Measurements from ENCODE around the gene SPART.

The SPART gene

GRCh38 chr13:36297366-36298338, 48.5 kb downstream of the SPART start, which contains the start of gene CCDC169:
CCDC169 (minus strand) TSS chr13:36297814; CDS start chr13:36297719, 95 bp downstream.
- peak; percentile 12 for DNase-seq (ENCODE audit: extremely low read depth, insufficient read length)
- TF ChIP-seq CTCF (IDR thresholded peaks at IDR 0.05; ENCODE audit: insufficient read depth, low read length, poor library complexity, severe bottlenecking): no peak
- H3K27me3 ChIP-seq (replicated peaks; ENCODE audit: control insufficient read depth, insufficient read depth, low read length): peaks cover 2% of the 10 kb centered on the region; the same call in 1 of the 2 replicates
- no peak within 1 kb of the TSS for H3K4me3 ChIP-seq (replicated peaks; ENCODE audit: low read depth, low read length)
- no peaks in the 10 kb centered on the region for H3K36me3 ChIP-seq (ENCODE audit: control insufficient read depth, insufficient read depth, low read length)

DNA sequence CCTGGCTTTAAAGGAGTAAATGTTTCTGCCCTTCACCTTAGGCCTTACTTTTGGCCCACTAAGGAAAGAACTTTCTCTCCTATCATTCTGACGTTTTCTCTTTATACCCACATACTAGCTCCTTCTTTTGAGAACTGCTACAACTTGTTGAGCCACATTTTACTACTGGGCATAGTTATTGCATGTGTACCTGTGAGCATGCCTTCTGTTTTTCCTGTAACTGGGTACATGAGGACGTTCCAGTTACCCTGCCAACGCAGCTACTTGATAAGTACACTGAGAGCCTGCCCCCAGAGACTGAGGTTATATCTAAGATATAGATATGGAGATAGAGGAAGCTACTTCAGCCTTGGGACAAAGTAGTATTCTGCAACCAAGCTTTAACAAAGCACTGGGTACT, 52.1 kb downstream of the SPART start:
- no peak for TF ChIP-seq CTCF (IDR thresholded peaks at IDR 0.05; ENCODE audit: insufficient read depth, low read length, poor library complexity, severe bottlenecking)
- H3K4me3 ChIP-seq (replicated peaks; ENCODE audit: low read depth, low read length): no peak overlapping the region
- no peak for DNase-seq (ENCODE audit: extremely low read depth, insufficient read length)
- H3K36me3 ChIP-seq (ENCODE audit: control insufficient read depth, insufficient read depth, low read length): no peaks in the 10 kb centered on the region
- peaks cover 2% of the 10 kb centered on the region; the same call in 1 of the 2 replicates for H3K27me3 ChIP-seq (replicated peaks; ENCODE audit: control insufficient read depth, insufficient read depth, low read length)

GRCh38 chr13:36293497-36293896, 52.7 kb downstream of the SPART start:
- Histone ChIP-seq H3K27me3 (replicated peaks; ENCODE audit: control insufficient read depth, insufficient read depth, low read length) (peaks cover 2% of the 10 kb centered on the region; the same call in 1 of the 2 replicates), H3K4me3 (replicated peaks; ENCODE audit: low read depth, low read length) (no peak overlapping the region), H3K36me3 (ENCODE audit: control insufficient read depth, insufficient read depth, low read length) (no peaks in the 10 kb centered on the region)
- no peak for TF ChIP-seq CTCF (IDR thresholded peaks at IDR 0.05; ENCODE audit: insufficient read depth, low read length, poor library complexity, severe bottlenecking)
- DNase-seq (ENCODE audit: extremely low read depth, insufficient read length): no peak

- DNase-seq (ENCODE audit: extremely low read depth, insufficient read length): no peak
- H3K36me3 ChIP-seq (ENCODE audit: control insufficient read depth, insufficient read depth, low read length): no peaks in the 10 kb centered on the region
- TF ChIP-seq CTCF (IDR thresholded peaks at IDR 0.05; ENCODE audit: insufficient read depth, low read length, poor library complexity, severe bottlenecking): no peak
- H3K27me3 ChIP-seq (replicated peaks; ENCODE audit: control insufficient read depth, insufficient read depth, low read length): no peaks in the 10 kb centered on the region
- H3K4me3 ChIP-seq (replicated peaks; ENCODE audit: low read depth, low read length): no peak overlapping the region
These were observed 57.3 kb downstream of the SPART start for GRCh38 chr13:36288794-36289391.

GRCh38 chr13:36286006-36286405, 60.2 kb downstream of the SPART start:
- H3K36me3 ChIP-seq (ENCODE audit: control insufficient read depth, insufficient read depth, low read length): no peaks in the 10 kb centered on the region
- no peak overlapping the region for H3K4me3 ChIP-seq (replicated peaks; ENCODE audit: low read depth, low read length)
- no peak for TF ChIP-seq CTCF (IDR thresholded peaks at IDR 0.05; ENCODE audit: insufficient read depth, low read length, poor library complexity, severe bottlenecking)
- no peaks in the 10 kb centered on the region for H3K27me3 ChIP-seq (replicated peaks; ENCODE audit: control insufficient read depth, insufficient read depth, low read length)
- no peak for DNase-seq (ENCODE audit: extremely low read depth, insufficient read length)
